CD4-positive, alpha-beta T cell (primary cell): ENCODE results near the gene AIMP1. TPM values are rescaled to one million over a fixed set of nuclear protein-coding genes. Genes with fewer than 3 reads are reported as not detected.

Experiments
- ATAC-seq: fragments of 200-7000 bp; cut with Tn5 transposase; one replicate; pipeline ENCODE4 v1.10.0; 2022; ENCODE audit warnings: mild to moderate bottlenecking; ENCODE audit not compliant: poor library complexity
- CTCF ChIA-PET: fragments of 350-600 bp; sonication (Branson Sonifier 250); formaldehyde crosslinking; loops from one replicate; lab custom pipeline; 2021; ENCODE audit warnings: antibody characterized with exemption, inconsistent platforms; lab: Charles Lee
- POLR2A ChIA-PET: fragments of 350-600 bp; sonication (Branson Sonifier 250); formaldehyde crosslinking; loops from one replicate; lab custom pipeline; 2021; ENCODE audit warnings: antibody characterized with exemption, inconsistent platforms; lab: Charles Lee
- DNase-seq, 14 experiments: peaks; one replicate each; pipeline ENCODE4 v3.0.0-alpha.2; 2013 to 2020; ENCODE audit warnings: mixed read lengths in 2 of 14
- H3K27ac ChIP-seq, 2 donors: one replicate each; pipeline versions ENCODE4 v1.5.1 to v1.7.0; 2013; ENCODE audit warnings: low read length in 2 of 2, low read depth in 1 of 2, mild to moderate bottlenecking in 1 of 2
- H3K27me3 ChIP-seq, 2 experiments: 1 replicate in 1 of 2; 2 replicates in 1 of 2; pipeline versions ENCODE4 v1.6.1 to v1.7.0; 2013; ENCODE audit warnings: low read length in 2 of 2, control low read depth in 1 of 2, mild to moderate bottlenecking in 1 of 2, moderate library complexity in 1 of 2; ENCODE audit not compliant: insufficient read depth in 2 of 2, control insufficient read depth in 1 of 2
- H3K36me3 ChIP-seq: one replicate; pipeline ENCODE4 v1.6.1; 2013; ENCODE audit warnings: low read length, control low read depth; ENCODE audit not compliant: insufficient read depth
- H3K4me1 ChIP-seq: one replicate; pipeline ENCODE4 v1.6.1; 2013; ENCODE audit warnings: low read length, control low read depth; ENCODE audit not compliant: insufficient read depth
- H3K4me3 ChIP-seq: one replicate; pipeline ENCODE4 v1.5.1; 2013; ENCODE audit warnings: mild to moderate bottlenecking, low read length, moderate library complexity
- H3K9me3 ChIP-seq, 2 experiments: 1 replicate in 1 of 2; 2 replicates in 1 of 2; pipeline versions ENCODE4 v1.6.1 to v1.7.0; 2013; ENCODE audit warnings: low read length in 2 of 2, mild to moderate bottlenecking in 2 of 2, control low read depth in 1 of 2, moderate library complexity in 1 of 2; ENCODE audit not compliant: control insufficient read depth in 1 of 2, insufficient read depth in 1 of 2
- H3K27ac Mint-ChIP-seq: one replicate; pipeline ENCODE4 v1.8.0; 2020; ENCODE audit warnings: mixed read lengths
- H3K27me3 Mint-ChIP-seq: one replicate; pipeline ENCODE4 v1.8.0; 2021; ENCODE audit warnings: mixed read lengths
- H3K36me3 Mint-ChIP-seq: one replicate; pipeline ENCODE4 v1.8.0; 2021; ENCODE audit warnings: low read depth, mixed read lengths
- H3K4me1 Mint-ChIP-seq: one replicate; pipeline ENCODE4 v1.8.0; 2021; ENCODE audit warnings: low read depth, mixed read lengths
- H3K4me3 Mint-ChIP-seq: one replicate; pipeline ENCODE4 v1.8.0; 2020; ENCODE audit warnings: mild to moderate bottlenecking, mixed read lengths
- H3K9me3 Mint-ChIP-seq: one replicate; pipeline ENCODE4 v1.8.0; 2020; ENCODE audit warnings: mixed read lengths
- intact Hi-C, 2 experiments: fragments of 100-400 bp; cut with DNase I in 1 of 2; cut with micrococcal nuclease in 1 of 2; formaldehyde crosslinking; loops; one replicate each; pipeline versions ENCODE4 v1.15.1 to v1.9.0; 2023 to 2025; cut with DNase I, micrococcal nuclease
- total RNA-seq, 174 experiments: library from RNA in 2 of 174; stranded (reverse) in 2 of 174; gene quantifications; one replicate each; pipeline ENCODE4 v1.2.3 and lab custom pipeline; 2021 to 2026
- TF ChIP-seq, protein P1 (sequence below): fragments of 200-600 bp; IDR thresholded peaks from one replicate; pipeline ENCODE4 v1.8.0; 2022; ENCODE audit warnings: antibody characterized with exemption, mild to moderate bottlenecking

The AIMP1 gene
- total RNA-seq, 2 experiments from 2014 or later = 75.4 to 77.8 TPM

- TF ChIP-seq, protein P1, sequence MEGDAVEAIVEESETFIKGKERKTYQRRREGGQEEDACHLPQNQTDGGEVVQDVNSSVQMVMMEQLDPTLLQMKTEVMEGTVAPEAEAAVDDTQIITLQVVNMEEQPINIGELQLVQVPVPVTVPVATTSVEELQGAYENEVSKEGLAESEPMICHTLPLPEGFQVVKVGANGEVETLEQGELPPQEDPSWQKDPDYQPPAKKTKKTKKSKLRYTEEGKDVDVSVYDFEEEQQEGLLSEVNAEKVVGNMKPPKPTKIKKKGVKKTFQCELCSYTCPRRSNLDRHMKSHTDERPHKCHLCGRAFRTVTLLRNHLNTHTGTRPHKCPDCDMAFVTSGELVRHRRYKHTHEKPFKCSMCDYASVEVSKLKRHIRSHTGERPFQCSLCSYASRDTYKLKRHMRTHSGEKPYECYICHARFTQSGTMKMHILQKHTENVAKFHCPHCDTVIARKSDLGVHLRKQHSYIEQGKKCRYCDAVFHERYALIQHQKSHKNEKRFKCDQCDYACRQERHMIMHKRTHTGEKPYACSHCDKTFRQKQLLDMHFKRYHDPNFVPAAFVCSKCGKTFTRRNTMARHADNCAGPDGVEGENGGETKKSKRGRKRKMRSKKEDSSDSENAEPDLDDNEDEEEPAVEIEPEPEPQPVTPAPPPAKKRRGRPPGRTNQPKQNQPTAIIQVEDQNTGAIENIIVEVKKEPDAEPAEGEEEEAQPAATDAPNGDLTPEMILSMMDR = no peak
- H3K27ac ChIP-seq = no peak overlapping the region
- Mint-ChIP-seq H3K4me3 (no peak overlapping the region), H3K4me1 (no peaks in the 10 kb centered on the region), H3K27ac (no peak overlapping the region), H3K36me3 (peaks cover 50% of the 10 kb centered on the region), H3K27me3 (no peaks in the 10 kb centered on the region), H3K9me3 (no peaks in the 10 kb centered on the region)
- ChIA-PET CTCF (interaction anchor here (1.1 kb wide), 1 partner anchor 9 kb away, joined by 3 read pairs; no protein-coding TSS in a partner anchor), POLR2A (no interaction called here)
- no peak overlapping the region for H3K4me3 ChIP-seq
- H3K36me3 ChIP-seq = peaks cover 38% of the 10 kb centered on the region
- no peaks in the 10 kb centered on the region for H3K4me1 ChIP-seq
- no peaks in the 10 kb centered on the region for H3K27me3 ChIP-seq
- intact Hi-C loops = no loop called here
- ATAC-seq (no peak), DNase-seq (no peak)
- H3K9me3 ChIP-seq = no peaks in the 10 kb centered on the region
These were observed 34.7 kb downstream of the AIMP1 start for GRCh38 chr4:106351016-106351415.

- Mint-ChIP-seq H3K4me3 (no peak overlapping the region), H3K27me3 (no peaks in the 10 kb centered on the region), H3K9me3 (no peaks in the 10 kb centered on the region), H3K36me3 (peaks cover 25% of the 10 kb centered on the region), H3K27ac (no peak overlapping the region), H3K4me1 (no peaks in the 10 kb centered on the region)
- ATAC-seq (no peak), DNase-seq (no peak)
- CTCF ChIA-PET = no interaction called here
- no peak overlapping the region for H3K4me3 ChIP-seq
- H3K4me1 ChIP-seq = no peaks in the 10 kb centered on the region
- no peak overlapping the region for H3K27ac ChIP-seq
- no peaks in the 10 kb centered on the region for H3K9me3 ChIP-seq
- POLR2A ChIA-PET = no interaction called here
- TF ChIP-seq, protein P1 = no peak
- no peaks in the 10 kb centered on the region for H3K27me3 ChIP-seq
- peaks cover 12% of the 10 kb centered on the region for H3K36me3 ChIP-seq
- intact Hi-C loops = no loop called here
These were observed 37.4 kb downstream of the AIMP1 start for GRCh38 chr4:106353786-106354185.

DNA sequence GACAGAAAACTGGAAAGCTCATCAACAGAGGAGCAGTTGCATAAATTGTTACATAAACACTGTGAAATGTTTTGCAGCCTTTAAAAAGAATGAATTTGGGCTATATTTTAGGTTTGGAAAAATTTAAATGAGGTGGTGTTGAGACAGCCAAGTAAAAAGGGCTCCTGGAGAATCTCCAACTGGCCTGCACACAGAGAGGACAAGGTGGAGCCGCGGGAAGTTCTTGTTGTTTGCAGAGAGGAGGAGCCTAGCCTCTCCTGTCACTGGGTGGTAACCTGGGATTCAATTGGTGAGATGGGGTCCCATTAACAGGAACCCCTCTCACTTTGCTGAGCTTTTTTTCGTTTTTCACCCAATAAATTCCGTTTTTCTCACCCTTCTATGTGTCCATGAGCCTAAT, 38.8 kb downstream of the AIMP1 start:
- Mint-ChIP-seq H3K4me1 (no peaks in the 10 kb centered on the region), H3K4me3 (no peak overlapping the region), H3K36me3 (peaks cover 13% of the 10 kb centered on the region), H3K9me3 (no peaks in the 10 kb centered on the region), H3K27ac (no peak overlapping the region), H3K27me3 (no peaks in the 10 kb centered on the region)
- no peaks in the 10 kb centered on the region for H3K4me1 ChIP-seq
- DNase-seq = no peak
- no peaks in the 10 kb centered on the region for H3K27me3 ChIP-seq
- intact Hi-C loops = no loop called here
- ChIA-PET POLR2A (no interaction called here), CTCF (no interaction called here)
- no peak overlapping the region for H3K4me3 ChIP-seq
- ATAC-seq = no peak
- no peak overlapping the region for H3K27ac ChIP-seq
- peaks cover 3% of the 10 kb centered on the region for H3K36me3 ChIP-seq
- TF ChIP-seq, protein P1 = no peak
- no peaks in the 10 kb centered on the region for H3K9me3 ChIP-seq
